Stimulated activated naive CD4-positive, alpha-beta T cell (primary cell): ENCODE data around the gene PNLIPRP3.

ENCODE experiments used
- DNase-seq, 6 experiments: peaks; one replicate each; lab custom pipeline; 2025; lab: John Stamatoyannopoulos, UW

Gene PNLIPRP3

GRCh38 chr10:116450861-116451260 lies 23.2 kb downstream of the PNLIPRP3 start:
- no peak for DNase-seq

DNA sequence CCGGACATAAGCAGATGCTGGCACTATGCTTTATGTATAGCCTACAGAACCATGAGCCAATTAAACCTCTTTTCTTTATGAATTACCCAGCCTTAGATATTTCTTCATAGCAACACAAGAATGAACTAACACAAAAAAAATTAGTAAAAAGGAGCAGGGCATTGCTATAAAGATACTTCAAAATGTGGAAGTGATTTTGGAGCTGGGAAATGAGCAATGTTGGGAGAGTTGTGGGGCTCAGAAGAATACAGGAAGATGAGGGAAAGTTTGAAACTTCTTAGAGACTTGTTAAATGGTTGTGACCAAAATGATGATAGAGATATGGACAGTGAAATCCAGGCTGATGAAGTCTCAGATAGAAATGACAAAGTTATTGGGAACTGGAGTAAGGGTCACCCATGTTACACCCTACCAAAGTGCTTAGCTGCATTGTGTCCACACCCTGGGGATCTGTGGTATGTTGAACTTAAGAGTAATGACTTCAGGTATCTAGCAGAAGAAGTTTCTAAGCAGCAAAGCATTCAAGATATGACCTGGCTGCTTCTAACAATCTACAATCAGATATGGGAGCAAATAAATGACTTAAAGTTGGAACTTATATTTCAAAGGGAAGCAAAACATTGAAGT lies 24.2 kb downstream of the PNLIPRP3 start:
- DNase-seq, result no peak

DNA sequence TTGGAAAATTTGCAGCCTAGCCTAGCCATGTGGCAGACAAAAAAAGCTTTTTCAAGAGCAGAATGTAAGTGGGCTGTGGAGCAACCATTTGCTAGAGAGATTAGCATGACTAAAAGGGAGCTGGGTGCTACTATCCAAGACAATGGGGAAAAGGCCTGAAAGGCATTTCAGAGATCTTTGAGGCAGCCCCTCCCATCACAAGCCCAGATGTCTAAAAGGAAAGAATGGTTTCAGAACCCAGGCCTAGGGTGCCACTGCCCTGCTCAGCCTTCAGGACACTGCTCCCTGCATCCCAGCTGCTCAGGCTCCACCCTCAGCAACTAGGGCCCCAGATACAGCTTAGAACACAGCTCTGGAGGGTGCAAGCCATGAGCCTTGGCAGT lies 24.7 kb downstream of the PNLIPRP3 start:
- DNase-seq, result no peak

DNA sequence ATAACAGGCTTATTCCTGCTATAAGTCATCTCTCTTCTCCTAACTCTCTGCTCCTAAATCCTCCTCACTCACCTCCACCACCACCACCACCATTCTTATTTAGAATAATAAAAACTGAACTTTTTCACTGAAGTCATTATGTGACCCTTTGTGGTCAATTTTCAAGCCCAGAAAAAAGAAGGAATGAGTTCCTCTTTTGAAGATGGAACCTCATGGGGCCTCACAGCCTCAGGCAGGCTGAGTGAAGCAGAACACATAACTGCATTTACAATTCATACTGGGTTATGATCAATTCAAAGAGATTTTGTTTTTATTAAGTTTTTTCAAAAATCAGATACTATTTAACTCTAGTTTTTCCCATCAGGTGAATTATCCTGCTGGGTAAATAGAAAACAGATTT lies 29.8 kb downstream of the PNLIPRP3 start:
- DNase-seq, result no peak

DNA sequence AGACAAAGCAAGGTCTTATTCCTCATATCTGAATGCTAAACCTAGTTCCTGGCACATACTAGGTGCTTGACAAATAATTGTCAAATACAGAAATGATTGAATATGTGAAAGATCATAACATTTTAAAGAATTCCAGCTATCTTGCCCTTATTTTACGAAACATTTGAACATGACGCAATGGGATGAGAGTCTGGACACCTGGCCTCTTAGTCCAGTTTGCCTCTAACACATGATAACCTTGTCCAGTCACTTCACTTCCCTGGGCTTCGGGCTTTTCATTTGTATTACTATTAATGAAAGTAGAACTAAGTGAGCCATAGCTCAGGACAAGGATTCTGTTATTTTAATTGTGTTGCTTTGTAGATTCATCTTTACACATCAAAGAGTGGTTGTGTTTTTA lies 32.6 kb downstream of the PNLIPRP3 start:
- DNase-seq, result no peak

DNA sequence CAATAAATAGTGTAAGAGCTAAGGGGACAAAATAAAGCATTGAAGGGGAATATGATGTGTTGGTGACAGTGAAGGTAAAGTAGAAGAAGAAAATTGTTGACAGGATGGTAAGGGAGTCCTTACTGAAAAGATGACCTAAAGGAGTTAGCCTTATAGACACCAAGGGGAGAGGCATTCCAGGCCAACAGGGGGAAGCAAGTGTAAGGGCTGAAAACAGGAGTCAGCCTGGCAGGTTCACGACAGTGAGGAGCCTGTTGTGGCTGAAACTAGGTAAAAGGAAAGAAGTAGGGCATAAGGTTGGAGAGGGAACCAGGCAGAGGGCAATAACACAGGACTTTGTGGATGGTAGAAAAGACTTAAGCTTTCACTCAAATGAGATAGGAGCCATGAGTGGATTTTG lies 34.0 kb downstream of the PNLIPRP3 start:
- no peak for DNase-seq

DNA sequence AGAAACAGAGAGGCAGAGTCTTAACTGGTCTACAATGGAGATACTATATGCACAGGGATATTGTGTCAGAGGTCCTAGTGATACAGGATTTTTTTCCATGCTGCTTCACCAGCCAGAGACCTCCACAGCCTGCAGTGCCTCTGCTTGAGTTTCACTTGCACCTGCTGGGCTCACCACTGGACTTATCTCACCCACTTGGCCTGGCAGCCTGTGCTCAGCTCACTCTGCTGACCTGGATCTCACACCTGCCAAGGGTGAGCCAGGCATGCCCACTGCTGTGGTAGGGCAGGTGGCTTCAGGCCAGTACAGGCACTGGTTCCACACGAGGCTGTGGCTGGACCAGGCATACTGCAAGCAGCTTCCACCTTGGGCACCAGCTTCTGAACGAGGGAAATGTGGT lies 36.6 kb downstream of the PNLIPRP3 start:
- no peak for DNase-seq

- DNase-seq, result no peak
Observed at GRCh38 chr10:116465546-116465945, 37.9 kb downstream of the PNLIPRP3 start.

DNA sequence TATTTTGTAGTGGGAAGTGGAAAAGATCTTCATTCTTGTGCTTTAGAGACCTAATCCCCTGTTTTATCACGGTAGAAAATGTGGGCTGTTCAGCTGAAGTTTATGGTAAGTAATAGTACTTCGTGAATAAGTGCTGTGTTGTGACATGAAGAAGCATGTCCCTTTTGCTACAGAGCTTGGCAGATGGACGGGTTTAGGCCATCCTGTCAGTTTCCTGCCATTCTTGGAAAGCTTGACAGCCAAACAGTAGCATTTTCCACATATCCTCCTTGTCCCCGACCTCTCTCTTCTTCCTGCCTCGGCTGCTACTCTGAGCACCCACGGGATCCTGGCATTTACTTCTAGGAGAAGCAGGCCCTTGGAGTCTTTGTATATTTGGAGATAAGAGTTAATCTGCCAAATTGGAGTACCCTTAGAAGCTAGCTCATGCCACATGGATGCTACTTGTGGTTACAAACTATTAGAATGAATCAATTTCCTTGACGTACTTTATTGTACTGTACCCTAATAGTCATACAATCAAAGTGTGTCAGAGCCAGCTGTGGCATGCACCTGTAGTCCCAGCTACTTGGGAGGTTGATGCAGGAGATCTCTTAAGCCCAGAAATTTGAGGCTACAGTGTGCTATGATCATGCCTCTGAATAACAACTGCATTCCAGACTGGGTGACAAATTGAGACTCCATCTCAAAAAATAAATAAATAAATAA lies 39.2 kb downstream of the PNLIPRP3 start:
- no peak for DNase-seq

DNA sequence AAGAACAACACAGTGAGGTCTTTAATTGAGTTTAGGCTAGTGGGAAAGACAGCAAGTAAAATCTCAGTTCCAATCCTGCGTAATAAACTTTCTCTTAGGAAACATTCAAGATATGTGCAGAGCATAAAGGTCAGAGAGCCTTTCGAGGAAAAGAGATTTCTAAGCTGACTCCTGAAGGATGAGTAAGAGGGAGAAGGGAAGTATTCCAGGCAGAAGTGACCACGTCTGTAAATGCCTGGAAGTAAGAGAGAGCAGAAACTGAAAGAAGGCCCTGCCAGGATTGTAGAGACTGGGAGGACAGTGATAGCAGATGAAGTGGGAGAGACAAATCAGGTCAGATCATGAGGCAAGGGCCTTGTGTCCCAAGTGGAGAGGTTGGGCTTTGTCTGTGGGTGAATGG lies 41.8 kb downstream of the PNLIPRP3 start:
- DNase-seq, result no peak

DNA sequence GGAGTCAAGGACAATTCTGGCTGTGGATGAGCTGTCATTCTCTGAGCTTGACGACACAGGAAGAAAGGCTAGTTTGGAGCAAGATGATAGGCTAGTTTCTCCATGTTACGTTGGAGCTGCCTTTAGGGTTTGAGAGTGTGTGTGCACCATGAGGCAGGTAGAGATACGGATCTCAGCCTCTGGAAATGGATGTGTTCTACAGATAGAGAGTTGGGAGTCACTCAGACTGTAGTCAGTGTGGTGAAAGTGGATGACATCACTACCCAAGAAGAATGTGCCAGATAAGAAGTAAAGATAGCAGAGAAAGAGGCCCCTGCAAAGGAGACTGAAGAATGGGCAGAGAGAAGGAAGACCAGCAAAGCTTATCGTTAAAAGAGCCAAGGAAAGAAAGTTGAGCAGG lies 42.4 kb downstream of the PNLIPRP3 start:
- DNase-seq, result no peak

DNA sequence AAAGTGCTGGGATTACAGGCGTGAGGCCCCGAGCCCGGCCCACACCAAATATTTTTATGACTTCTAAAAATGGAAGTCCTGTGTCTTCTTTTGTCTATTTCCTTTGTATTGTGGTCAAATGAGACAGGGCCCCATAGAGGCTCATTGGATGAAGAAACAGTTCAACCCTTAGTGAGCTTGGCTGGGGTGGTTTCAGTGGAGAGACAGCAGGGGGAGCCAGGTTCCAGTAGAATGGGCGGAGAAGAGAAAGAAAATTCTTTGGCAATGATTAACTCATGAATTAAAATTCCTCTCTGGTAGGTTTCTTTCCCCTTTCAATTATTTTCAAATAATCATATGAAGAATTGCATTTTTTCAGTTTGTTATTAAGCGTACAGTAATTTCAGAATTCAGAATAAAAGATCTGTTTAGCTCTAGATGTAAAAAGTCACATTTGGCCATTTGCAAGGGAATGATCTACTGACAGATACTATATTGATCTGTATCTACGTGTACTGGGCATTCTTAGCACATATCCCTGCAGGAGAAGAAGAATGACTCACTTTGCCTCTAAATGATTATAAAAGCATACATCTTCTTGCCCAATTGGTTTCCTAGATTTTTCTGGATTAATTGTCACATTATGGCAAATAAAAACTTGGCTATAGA lies 43.2 kb downstream of the PNLIPRP3 start:
- DNase-seq, result no peak

DNA sequence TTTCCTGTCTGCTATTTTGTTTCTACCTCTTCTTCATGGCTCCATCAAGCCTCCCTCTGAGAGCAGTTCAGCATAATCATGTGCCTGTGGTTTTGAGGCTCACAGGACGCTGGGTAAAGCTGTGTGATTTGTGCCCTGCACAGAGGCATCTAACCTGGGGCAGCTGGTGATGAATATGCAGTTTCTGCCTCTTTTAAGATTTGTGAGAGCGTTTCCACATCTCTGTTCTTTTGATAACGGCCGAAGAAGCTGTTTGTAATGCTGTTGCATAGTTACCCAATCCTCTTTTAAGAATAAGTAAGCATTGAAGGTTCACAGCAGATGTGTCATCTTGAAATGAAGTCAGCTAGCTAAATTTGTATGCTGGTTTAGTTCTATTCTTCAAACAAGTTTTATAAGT lies 45.2 kb downstream of the PNLIPRP3 start:
- no peak for DNase-seq

- no peak for DNase-seq
Observed at GRCh38 chr10:116475866-116476265, 48.2 kb downstream of the PNLIPRP3 start.

DNA sequence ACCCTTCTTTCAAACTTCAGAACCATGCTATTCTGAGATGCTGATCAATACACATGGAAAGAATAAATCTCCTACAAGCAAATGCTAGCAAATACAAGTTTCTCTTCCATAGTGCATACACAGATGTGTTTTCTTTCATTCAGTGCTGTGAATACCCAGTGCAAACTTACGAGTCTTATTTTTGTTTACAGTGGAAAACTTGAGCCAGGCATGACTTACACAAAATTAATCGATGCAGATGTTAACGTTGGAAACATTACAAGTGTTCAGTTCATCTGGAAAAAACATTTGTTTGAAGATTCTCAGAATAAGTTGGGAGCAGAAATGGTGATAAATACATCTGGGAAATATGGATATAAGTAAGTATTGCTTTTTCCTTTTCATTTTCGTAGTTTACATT lies 48.8 kb downstream of the PNLIPRP3 start:
- no peak for DNase-seq

DNA sequence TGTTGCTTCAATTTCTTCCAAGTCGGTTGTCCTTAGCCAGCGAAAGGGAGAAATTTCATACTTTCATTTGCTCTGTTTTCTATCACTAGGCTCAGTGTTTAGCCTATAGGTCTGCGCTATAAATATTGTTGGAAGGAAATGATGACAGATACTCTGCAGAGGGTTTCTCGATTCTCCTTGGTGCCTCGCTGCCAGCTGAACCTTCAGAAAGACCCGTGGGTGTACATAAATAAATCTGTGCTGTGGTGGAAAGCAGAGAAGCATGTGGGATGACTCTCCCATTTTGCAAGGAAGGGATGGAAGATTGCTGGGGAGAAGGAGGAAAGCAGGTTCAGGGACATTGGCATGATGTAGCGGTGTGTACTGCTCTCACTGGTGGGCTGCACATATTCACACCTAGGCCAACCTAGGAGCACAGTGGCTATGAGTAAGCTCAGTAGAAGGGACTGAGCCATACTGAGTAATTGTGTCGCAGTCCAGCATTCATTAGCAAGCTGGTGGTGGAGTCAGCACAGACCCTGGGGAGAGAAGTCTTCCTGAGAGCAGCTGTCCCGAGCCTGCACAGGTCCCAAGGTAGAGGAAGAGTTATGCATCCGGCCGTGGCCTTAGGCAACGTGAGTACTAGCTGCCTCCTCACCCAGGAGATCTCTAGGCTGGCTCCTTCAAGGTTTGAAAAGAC lies 50.5 kb downstream of the PNLIPRP3 start:
- DNase-seq, result no peak

- no peak for DNase-seq
Observed at GRCh38 chr10:116486770-116487448, 59.3 kb downstream of the PNLIPRP3 start.

DNA sequence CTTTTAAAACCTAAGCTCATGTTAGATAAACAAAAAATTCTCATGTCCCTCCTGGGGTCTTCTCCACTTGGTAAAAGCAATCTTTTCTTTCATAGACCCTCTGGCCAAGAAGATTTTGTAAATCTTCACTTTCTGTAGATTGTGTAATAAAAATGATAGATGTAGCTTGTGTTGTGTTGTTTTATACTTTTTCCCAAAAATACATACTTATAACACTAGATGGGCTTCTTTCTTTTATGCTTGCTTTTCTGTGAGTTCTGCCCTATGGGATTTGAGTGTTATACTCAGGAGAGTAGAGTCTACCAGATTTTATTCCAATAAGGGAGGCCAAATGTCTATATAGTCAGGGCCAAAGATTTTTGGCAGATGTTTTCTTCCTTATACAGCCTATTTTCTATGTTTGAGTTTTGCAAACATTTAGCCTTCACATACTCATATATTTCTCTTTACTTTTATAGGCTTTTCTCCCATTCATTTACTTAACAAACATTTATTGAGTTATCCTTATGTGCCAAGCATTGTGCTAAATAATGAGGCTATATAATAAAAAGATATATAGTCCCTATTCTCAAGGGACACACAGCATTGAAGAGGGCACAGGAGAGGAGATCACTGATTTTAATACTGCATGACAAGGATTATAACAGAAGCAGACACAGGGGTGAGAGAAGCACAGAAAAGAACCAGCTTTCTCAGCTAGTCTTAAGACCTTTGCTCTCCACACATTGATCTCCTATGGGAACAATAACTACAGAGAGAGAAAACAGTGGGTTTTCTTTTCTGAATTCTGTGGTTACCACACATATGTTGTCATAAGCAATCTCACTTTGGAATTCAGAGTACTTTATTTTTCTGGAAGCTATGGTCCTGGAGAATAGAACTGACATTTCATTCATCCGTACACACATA lies 60.1 kb downstream of the PNLIPRP3 start:
- no peak for DNase-seq

GRCh38 chr10:116489460-116489859 lies 61.8 kb downstream of the PNLIPRP3 start:
- no peak for DNase-seq

DNA sequence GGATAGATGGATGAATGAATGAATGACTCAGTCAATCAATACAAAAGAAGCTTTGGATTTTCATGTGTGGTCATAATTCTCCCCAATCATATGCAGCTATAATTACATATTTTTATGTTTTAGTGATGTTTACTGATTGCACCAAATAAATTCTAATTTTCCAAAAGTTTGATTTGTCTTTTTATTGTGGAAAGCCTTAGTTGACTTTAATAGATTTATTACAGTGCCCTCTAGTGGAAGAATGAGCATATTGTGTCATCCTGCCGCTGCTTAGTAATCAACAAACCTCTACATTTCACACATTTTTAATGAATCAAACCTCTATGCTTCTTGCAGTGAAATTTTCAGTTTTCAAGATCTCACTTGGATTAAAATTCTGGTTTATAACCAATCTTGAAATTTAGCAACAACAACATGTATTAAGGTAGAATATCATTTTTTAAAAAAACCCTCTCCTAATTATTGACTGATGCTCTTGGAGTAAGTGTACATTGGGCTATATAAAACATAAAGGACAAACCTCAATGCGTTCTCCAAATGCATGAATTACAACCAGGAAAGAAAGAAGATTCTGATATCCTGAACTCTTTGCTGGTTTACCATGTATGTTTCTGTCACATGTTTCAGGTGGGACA lies 62.5 kb downstream of the PNLIPRP3 start:
- no peak for DNase-seq

DNA sequence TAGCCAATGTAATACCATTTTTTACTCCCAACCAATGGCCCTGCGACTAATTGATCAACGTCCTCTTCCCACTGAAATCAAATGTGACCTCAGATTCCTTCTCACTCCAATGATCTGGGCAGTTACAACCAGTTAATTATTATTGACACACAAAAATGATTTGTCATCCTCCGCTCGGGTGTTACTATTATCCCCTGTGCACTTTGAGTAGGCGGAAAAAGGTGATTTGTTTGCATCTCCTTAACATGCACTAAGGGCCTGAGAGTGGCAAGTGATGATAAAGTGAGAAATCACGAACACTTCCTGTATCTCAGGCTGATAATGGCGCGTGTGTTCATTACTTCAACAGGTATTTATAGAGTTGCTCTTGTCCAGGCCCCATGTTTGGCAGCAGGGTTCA lies 77.1 kb downstream of the PNLIPRP3 start:
- DNase-seq, result no peak
